Spleen (tissue), 11 donors: ENCODE measurements around the gene ZDHHC24. TPM values are rescaled to one million over a fixed set of nuclear protein-coding genes. Genes with fewer than 3 reads are reported as not detected.
A peak's percentile ranks its signal among the peaks of the same experiment; 100 is the strongest.
"Not testable (repeated sequence)": the region's sequence is repeated elsewhere in the genome, so short reads cannot be mapped to it uniquely, and the experiment has no call there.

Source experiments
- DNase-seq: peaks from one replicate; pipeline ENCODE4 v3.0.0-alpha.2; 2020
- H3K27ac ChIP-seq, 8 donors: fragments of 200-600 bp; sonication (generic) in 7 of 8; 1 replicate in 4 of 8; 2 replicates in 4 of 8; pipeline versions ENCODE4 v1.5.0 to v1.8.0; 2016 to 2021; ENCODE audit warnings: inconsistent platforms in 4 of 8, mild to moderate bottlenecking in 4 of 8, moderate library complexity in 1 of 8
- H3K27me3 ChIP-seq, 7 donors: fragments of 200-600 bp; sonication (generic) in 6 of 7; replicated peaks in 1 of 7; 1 replicate in 4 of 7; 2 replicates in 3 of 7; pipeline versions ENCODE4 v1.5.0 to v1.8.0; 2016 to 2021; ENCODE audit warnings: inconsistent platforms in 3 of 7, mild to moderate bottlenecking in 1 of 7
- H3K36me3 ChIP-seq, 6 donors: fragments of 200-600 bp; sonication (generic) in 5 of 6; 1 replicate in 4 of 6; 2 replicates in 2 of 6; pipeline versions ENCODE4 v1.5.0 to v1.8.0; 2016 to 2021; ENCODE audit warnings: inconsistent platforms in 2 of 6
- H3K4me1 ChIP-seq, 6 donors: fragments of 200-600 bp; sonication (generic) in 5 of 6; 1 replicate in 3 of 6; 2 replicates in 3 of 6; pipeline versions ENCODE4 v1.5.0 to v1.8.0; 2016 to 2021; ENCODE audit warnings: inconsistent platforms in 3 of 6
- H3K4me3 ChIP-seq, 8 donors: fragments of 200-600 bp; sonication (generic) in 7 of 8; 1 replicate in 4 of 8; 2 replicates in 4 of 8; pipeline versions ENCODE4 v1.5.0 to v1.8.0; 2016 to 2021; ENCODE audit warnings: inconsistent platforms in 4 of 8, mild to moderate bottlenecking in 4 of 8, moderate library complexity in 2 of 8
- H3K9me3 ChIP-seq, 8 donors: fragments of 200-600 bp; sonication (generic) in 7 of 8; 1 replicate in 4 of 8; 2 replicates in 4 of 8; pipeline versions ENCODE4 v1.5.0 to v1.8.0; 2016 to 2021; ENCODE audit warnings: inconsistent platforms in 4 of 8
- CTCF ChIP-seq, 11 experiments: fragments of 200-600 bp in 7 of 11; fragments of 450-650 bp in 4 of 11; sonication (generic) in 4 of 11; IDR thresholded peaks in 8 of 11; conservative IDR thresholded peaks in 3 of 11; 1 replicate in 7 of 11; 2 replicates in 4 of 11; pipeline versions ENCODE4 v1.4.0 to v1.8.0; 2016 to 2021; ENCODE audit warnings: antibody characterized with exemption in 11 of 11, inconsistent platforms in 4 of 11, mild to moderate bottlenecking in 1 of 11
- POLR2A ChIP-seq, 3 donors: fragments of 450-650 bp; IDR thresholded peaks; one replicate each; pipeline ENCODE4 v1.5.1; 2017; ENCODE audit warnings: antibody characterized with exemption in 3 of 3, mild to moderate bottlenecking in 1 of 3
- POLR2AphosphoS5 ChIP-seq, 3 donors: sonication (generic); formaldehyde crosslinking; IDR thresholded peaks; one replicate each; pipeline ENCODE4 v1.5.1; 2017; ENCODE audit warnings: antibody characterized with exemption in 3 of 3
- WGBS, 5 donors: extraction: QIAGEN DNeasy Blood & Tissue Kit in 3 of 5; methylation state at CpG; one replicate each; pipeline versions ENCODE4 v1.1.5 to v1.1.7; 2013 to 2018; 5-methylcytosine and 5-hydroxymethylcytosine counted together
- intact Hi-C: fragments of 100-400 bp; cut with DNase I; formaldehyde crosslinking; loops from one replicate; pipeline ENCODE4 v1.15.0; 2023; ENCODE audit warnings: low total_unique reads
- polyA plus RNA-seq, 3 donors: library from polyadenylated mRNA; stranded (reverse); fragments of 200-250 nt; gene quantifications; one replicate each; pipeline ENCODE4 v1.2.1, GENCODE V29; 2013
- total RNA-seq, 7 donors: library from RNA; depleted of rRNA in 3 of 7; stranded (reverse); fragments of >200 nt in 3 of 7; fragmentation: NEBNext Ultra II Directional in 4 of 7; extraction: Animal tissue kit (Norgen Biotek cat#: 25700) in 4 of 7; gene quantifications; one replicate each; pipeline versions ENCODE4 v1.1.0 to v1.2.1, GENCODE V29; 2016 to 2021
- donor health status: healthy with polysubstance abuse.
- donor health status: DM: no; HTN: no; CAD: no; lungs with moderate emphysema.
- donor health status: DM: no; HTN: no; CAD: no.
- donor health status: Bipolar disorder and iron deficiency.
- donor health status: healthy.
- donor health status: DM: no; HTN: no; CAD: no.
- donor health status: DM: yes; HTN: yes; CAD: no.

ZDHHC24 gene
- total and polyA plus RNA-seq, 10 donors, result 9.1 to 25.7 (median 21.1) TPM

- intact Hi-C loops, result no loop called here
- Histone ChIP-seq H3K4me3 (no peak overlapping the region), H3K27me3 (peaks cover 0 to 8% (median 0%) of the 10 kb centered on the region in 7 donors), H3K4me1 (peaks cover 25 to 48% (median 40%) of the 10 kb centered on the region in 6 donors), H3K36me3 (peaks cover 0 to 9% (median 3%) of the 10 kb centered on the region in 6 donors), H3K9me3 (no peaks in the 10 kb centered on the region), H3K27ac (no peak overlapping the region)
- DNase-seq, result no peak
- 53 to 69% (median 61%) methylated on average over 5 of the region's 5 CpGs for WGBS, 5 donors
- TF ChIP-seq CTCF (IDR thresholded peaks at IDR 0.05 in 8 of 11, conservative IDR thresholded peaks at IDR 0.05 in 3 of 11) (no peak), POLR2A (IDR thresholded peaks at IDR 0.05) (no peak), POLR2AphosphoS5 (IDR thresholded peaks at IDR 0.05) (no peak)
These were observed 1.8 kb upstream of the ZDHHC24 start for GRCh38 chr11:66547662-66548009.

- Histone ChIP-seq H3K9me3 (no peaks in the 10 kb centered on the region), H3K36me3 (peaks cover 0 to 14% (median 7%) of the 10 kb centered on the region in 6 donors), H3K27ac (peak overlapping the region in 4 of 8 donors; percentile 87 to 92 (median 90)), H3K4me3 (peak overlapping the region in 6 of 8 donors; percentile 75 to 95 (median 85)), H3K4me1 (peaks cover 25 to 53% (median 44%) of the 10 kb centered on the region in 6 donors), H3K27me3 (peaks cover 0 to 8% (median 0%) of the 10 kb centered on the region in 7 donors)
- intact Hi-C loops, result no loop called here
- 37 to 47% (median 43%) methylated on average over 18 of the region's 18 CpGs for WGBS, 5 donors
- TF ChIP-seq POLR2A (IDR thresholded peaks at IDR 0.05) (no peak), CTCF (IDR thresholded peaks at IDR 0.05 in 8 of 11, conservative IDR thresholded peaks at IDR 0.05 in 3 of 11) (no peak), POLR2AphosphoS5 (IDR thresholded peaks at IDR 0.05) (no peak)
- DNase-seq, result no peak
These were observed 1.3 kb upstream of the ZDHHC24 start for GRCh38 chr11:66546966-66547661.

- TF ChIP-seq CTCF (IDR thresholded peaks at IDR 0.05 in 8 of 11, conservative IDR thresholded peaks at IDR 0.05 in 3 of 11) (no peak), POLR2AphosphoS5 (IDR thresholded peaks at IDR 0.05) (no peak), POLR2A (IDR thresholded peaks at IDR 0.05) (no peak)
- Histone ChIP-seq H3K27ac (peak within 1 kb of the TSS; percentile 74 to 92 (median 86)), H3K36me3 (peaks cover 0 to 20% (median 14%) of the 10 kb centered on the region in 6 donors), H3K27me3 (peaks cover 0 to 8% (median 0%) of the 10 kb centered on the region in 7 donors), H3K4me3 (peak within 1 kb of the TSS; percentile 75 to 95 (median 87)), H3K9me3 (no peaks in the 10 kb centered on the region), H3K4me1 (peaks cover 25 to 59% (median 44%) of the 10 kb centered on the region in 6 donors)
- peak; percentile 81 for DNase-seq
- 4 to 9% (median 8%) methylated on average over 33 to 37 of the region's 37 CpGs for WGBS, 5 donors
- intact Hi-C loops, result no loop called here
These were observed 619 bp upstream of the ZDHHC24 start, which contains the start of gene ACTN3 for GRCh38 chr11:66546368-66546965. TSS of gene ACTN3 (plus strand) at chr11:66546903. CDS start at chr11:66546938, 35 bp downstream.

GRCh38 chr11:66544952-66545351 is 896 bp downstream of the ZDHHC24 start:
- WGBS, 5 donors, result 50 to 71% (median 60%) methylated on average over 14 of the region's 14 CpGs
- intact Hi-C loops, H3K9me3 ChIP-seq, DNase-seq, H3K27me3 ChIP-seq: not testable (repeated sequence)
- peaks cover 25 to 59% (median 44%) of the 10 kb centered on the region in 6 donors for H3K4me1 ChIP-seq
- peak overlapping the region in 7 of 8 donors; percentile 79 to 92 (median 87) for H3K27ac ChIP-seq
- H3K36me3 ChIP-seq, result peaks cover 0 to 35% (median 26%) of the 10 kb centered on the region in 6 donors
- H3K4me3 ChIP-seq, result peak overlapping the region; percentile 75 to 95 (median 87)
